Islet precursor cell (in vitro differentiated cells): Measurements from ENCODE around the gene MRPL11.

ENCODE experiments used
- DNase-seq: peaks from one replicate; pipeline ENCODE4 v3.0.0-alpha.2; 2018

The MRPL11 gene

GRCh38 chr11:66428933-66429332 lies 9.7 kb downstream of the MRPL11 start:
- DNase-seq, result no peak

DNA sequence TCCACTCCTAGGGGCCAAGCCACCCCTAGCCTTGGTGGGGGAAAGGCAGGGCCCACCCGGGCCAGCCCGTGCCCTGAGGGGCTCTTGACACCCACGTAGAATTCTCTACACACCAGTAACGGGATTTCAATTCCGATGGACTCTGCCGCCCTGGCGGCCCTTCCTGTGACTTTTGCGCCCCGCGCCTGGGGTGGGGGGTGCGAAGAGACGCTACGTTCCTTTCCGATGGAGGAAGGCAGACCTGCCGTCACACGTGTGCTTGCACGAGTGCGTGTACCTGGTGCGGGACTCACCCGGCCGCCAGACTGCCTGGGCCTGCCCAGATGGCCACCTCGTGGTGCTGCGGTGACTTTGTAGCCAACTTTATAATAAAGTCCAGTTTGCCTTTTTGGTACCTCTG lies 12.3 kb downstream of the MRPL11 start:
- no peak for DNase-seq

DNA sequence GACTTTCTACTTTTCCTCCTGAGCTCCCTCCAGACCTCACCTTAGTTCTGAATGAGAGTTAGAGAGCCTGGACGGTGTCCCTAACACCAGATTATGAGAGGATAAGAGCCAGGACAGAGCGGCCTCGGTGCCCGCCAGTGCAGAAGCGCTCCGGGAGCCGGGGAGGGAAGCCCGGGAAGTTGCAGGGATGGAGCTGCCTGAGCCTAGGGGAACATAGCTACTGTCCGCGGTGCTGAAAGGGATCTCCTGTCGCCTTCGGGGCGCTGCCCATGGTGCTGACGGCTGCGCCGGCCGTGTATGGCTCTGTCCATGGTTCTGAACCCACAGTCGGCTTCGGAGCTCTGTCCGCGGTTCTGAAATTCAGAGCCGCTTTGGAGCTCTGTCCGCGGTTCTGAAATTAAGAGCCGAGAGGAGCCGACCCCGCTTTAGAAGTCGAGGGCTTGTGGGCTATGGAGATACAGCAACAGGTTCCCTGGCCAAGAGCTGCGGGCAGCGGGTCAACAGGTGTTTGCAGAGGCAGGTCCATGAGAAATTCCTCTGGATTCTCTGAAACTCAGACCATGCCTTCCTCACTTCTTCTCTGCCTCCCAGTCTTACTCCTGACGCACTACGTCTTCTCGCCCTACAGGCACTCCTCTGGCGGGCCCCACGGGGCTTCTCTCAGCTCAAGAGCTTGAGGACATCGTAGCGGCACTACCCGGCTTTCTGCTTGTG lies 17.0 kb downstream of the MRPL11 start:
- peak; percentile 94 for DNase-seq

GRCh38 chr11:66420671-66421476 lies 17.8 kb downstream of the MRPL11 start, which contains the start of gene NPAS4:
Gene NPAS4 (plus strand): TSS chr11:66421035. CDS start chr11:66421180, 145 bp downstream.
- no peak for DNase-seq

DNA sequence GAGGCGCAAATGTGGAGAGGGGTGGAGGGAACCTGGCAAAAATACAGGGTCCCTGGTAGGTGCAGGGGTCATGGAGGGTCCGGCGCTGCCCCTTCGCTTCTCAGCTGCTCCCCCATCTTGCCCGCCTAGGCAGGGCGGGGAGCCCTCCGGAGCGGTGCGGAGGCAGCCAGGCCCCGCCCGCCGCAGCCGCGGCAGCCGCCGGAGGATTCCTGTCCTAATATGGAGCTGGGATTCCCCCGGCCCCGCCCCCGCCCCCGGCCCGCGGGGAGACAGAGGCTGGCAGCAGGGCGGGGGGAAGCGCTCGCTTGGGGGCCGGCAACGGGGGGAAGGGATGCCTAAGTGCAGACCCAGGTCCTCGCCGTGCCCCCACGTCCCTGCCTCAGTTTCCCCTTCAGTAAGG lies 18.8 kb downstream of the MRPL11 start:
- no peak for DNase-seq

DNA sequence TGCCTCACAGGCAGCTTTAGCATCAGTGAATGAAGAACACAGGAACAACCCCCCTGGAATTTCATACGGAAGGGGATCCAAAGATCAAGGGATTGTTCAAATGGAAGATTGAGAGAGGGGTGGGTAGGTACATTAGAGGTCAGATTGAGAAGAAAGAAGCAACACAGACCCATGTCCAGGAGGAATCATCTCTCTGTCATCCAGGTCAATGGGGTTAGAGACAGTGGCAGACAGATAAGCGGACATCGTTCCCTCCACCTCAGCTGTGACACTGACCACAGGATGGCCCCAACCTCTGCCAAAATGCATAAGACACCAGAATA lies 19.7 kb downstream of the MRPL11 start:
- DNase-seq, result no peak

DNA sequence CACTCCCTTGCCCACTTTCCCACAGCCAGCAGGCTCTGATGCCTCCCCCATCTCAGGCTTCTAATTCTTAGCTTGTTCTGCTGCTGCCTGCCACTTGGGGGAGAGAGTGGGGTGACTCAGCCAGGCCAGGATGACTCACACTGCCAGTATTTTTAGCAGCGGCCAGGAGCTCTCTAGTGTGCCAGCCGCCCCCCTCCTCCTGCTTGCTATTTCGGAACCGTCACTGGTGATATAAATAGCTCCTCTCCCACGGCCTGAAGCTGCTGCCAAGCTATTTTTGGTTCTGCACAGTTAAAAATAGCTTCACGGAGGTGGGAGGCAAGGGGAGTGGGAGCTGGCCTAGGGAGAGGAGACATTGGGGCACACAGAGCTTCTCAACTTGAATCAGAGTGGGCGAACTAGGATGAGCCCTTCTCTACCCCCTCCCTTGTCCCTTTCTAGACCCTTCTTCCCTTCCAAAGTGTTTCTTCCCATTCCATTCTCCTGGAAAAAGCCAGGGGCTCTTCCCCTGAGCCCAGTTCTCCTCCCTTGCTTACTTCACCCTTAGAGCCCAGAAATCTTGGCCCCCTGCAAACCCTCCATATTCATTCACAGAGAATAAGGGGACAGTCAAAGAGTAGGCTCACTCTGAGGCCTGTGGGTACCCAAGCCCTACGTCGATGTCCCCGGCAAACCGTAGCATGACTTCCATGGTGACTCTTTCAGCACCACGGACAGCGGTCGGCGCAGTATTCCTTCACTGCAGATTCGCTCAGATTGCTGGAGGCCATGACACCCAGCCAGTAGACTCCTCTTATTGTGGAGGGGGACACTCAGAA lies 20.3 kb downstream of the MRPL11 start:
- DNase-seq, result peak; percentile 91

DNA sequence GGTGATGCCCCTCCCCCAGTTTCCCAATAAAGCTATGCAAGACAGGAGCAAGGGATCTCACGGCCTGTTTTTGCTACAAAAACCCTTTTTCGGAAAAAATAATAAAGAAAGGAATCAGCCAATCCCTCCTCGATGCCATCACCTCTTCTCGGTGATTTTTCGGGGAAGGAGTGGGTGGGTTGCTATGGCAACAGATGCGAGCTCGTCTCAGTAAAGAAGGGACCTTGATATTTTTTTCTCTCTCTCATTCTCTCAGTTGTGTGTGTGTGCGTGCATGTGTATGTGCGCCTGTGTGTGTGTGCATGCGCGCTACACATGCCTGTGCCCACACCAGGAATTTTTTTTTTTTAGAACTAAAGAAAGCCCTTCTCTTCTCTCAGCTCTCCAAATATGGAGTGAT lies 21.6 kb downstream of the MRPL11 start:
- DNase-seq, result no peak

- no peak for DNase-seq
Observed at GRCh38 chr11:66415423-66415822, 23.2 kb downstream of the MRPL11 start.

DNA sequence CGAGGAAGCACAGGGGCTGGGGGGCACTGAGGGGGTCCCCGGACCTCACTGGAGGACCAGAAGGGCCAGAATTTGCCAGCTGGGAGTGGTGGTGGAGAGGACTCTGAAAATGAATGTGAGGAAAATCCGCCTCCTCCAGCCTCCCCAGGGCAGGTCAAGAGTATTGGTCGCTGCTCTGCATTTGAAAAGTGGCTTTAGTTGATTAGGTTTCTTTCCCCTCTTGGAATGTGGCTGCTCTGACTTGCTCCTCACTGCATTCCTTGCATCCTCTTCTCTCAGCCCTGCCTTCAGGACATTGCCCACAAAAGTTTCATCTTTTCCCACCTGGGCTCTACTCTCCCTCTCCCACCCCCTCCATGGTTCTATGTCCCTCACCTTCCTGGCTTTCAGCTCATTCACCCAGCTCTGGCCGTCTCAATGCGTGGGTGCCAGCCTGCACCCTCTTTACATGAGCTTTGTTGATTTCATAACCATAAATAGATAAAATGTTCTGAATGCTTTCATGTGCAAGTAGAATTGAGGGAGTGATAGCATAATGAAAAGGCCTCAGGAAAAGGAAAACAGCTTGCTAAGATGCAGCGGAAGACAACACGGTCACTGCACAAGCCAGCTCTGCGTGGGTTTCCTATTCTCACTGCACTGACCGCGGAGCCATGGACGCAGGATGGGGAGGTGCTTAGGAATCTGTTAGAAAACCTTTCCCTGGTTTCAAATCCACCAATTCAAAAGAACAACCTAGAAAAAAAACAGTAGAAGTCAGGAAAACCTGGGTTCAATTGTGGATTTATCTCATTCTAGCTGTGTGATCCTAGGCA lies 24.3 kb downstream of the MRPL11 start:
- no peak for DNase-seq

- DNase-seq, result no peak
Observed at GRCh38 chr11:66413167-66413566, 25.5 kb downstream of the MRPL11 start.

DNA sequence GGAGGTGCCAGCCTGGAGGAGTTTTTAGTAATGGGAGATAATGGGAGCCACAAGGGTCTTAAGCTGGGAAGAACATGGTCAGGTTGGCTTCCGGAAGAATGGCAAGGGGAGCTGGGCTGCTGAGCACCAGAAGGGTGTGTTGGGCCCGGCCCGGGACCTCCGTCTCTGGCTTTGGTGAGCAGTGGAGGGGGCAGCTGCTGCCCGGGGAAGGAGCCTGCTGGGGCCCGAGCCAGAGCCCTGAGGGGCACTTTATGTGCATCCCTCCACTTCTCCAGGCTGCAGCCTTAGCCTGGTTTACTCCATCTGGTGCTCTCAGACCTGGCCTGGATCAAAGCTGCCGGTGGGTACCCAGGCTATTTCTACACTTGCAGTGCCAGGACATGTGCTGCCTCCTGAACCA lies 26.5 kb downstream of the MRPL11 start:
- DNase-seq, result no peak

DNA sequence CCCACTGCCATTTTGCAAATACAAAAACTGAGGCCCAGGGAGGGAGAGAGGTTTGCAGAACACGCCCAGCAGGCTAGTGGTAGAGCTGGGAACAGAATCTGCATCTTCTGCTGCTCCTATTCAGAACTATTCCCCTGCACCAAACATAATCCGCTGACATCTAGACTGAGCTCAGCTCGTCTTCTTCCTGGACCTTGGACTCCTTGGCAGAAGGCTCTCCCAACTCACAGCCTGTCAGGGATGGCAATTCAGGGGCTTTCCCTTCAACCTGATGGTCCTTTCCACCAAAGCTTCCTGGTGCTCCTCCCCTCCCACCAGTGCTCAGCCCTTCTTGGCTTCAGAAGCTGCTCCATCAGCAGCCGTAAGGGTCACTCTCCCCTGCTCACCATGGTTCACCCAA lies 27.3 kb downstream of the MRPL11 start:
- no peak for DNase-seq

GRCh38 chr11:66410191-66410590 lies 28.5 kb downstream of the MRPL11 start:
- no peak for DNase-seq

GRCh38 chr11:66409226-66409625 lies 29.4 kb downstream of the MRPL11 start:
- no peak for DNase-seq

GRCh38 chr11:66408488-66409214 lies 30.0 kb downstream of the MRPL11 start:
- DNase-seq, result peak; percentile 95

GRCh38 chr11:66407651-66408050 lies 31.0 kb downstream of the MRPL11 start:
- no peak for DNase-seq

DNA sequence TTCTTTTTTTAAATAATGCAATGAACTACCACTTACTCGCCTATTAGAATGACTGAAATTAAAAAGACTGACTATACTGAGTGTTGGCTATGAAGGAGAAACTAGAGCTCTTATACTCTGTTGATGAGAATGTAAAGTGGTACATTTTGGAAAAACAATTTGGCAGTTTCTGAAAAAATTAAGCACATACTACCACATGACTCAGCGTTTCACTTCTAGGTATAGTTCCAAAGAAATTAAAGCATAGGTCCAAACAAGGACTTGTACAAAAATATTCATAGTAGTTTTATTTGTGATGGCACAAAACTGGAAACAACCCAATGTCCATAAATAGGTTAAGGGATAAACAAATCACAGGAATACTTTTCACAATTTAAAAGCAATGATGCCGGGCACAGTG lies 44.7 kb downstream of the MRPL11 start:
- no peak for DNase-seq

DNA sequence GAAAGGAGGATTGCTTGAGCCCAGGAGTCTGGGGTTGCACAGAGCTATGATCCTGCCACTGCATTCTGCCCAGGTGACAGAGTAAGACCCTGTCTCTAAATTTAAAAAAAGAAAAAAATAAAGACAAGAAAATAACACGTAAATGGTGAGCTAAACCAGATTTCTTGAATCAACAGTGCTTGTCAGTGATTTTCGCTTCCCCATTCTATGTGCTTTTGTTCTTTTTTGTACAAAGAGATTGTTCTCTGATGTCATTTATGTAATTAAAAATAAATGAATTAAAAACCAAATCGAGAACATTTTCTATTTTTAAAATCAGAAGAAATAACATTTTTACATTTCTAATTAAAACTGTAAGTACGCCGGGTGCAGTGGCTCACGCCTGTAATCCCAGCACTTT lies 47.3 kb downstream of the MRPL11 start:
- no peak for DNase-seq

GRCh38 chr11:66388780-66389386 lies 49.8 kb downstream of the MRPL11 start:
- peak; percentile 86 for DNase-seq
